ENCODE results near the gene FLII. TPM values are rescaled to one million over a fixed set of nuclear protein-coding genes. Genes with fewer than 3 reads are reported as not detected.

FLII gene
- total RNA-seq, 2 donors from 2014 or later: 232 to 306 TPM

GRCh38 chr17:18250259-18250658 lies 8.3 kb downstream of the FLII start:
- Histone ChIP-seq H3K4me3 (no peak overlapping the region), H3K9me3 (no peaks in the 10 kb centered on the region), H3K36me3 (peaks cover 88% of the 10 kb centered on the region), H3K27me3 (no peaks in the 10 kb centered on the region), H3K4me1 (peaks cover 0 to 27% of the 10 kb centered on the region in 2 donors), H3K27ac (no peak overlapping the region)
- no peak for DNase-seq (ENCODE audit: low spot score)
- TF ChIP-seq CTCF (IDR thresholded peaks at IDR 0.05): no peak

DNA sequence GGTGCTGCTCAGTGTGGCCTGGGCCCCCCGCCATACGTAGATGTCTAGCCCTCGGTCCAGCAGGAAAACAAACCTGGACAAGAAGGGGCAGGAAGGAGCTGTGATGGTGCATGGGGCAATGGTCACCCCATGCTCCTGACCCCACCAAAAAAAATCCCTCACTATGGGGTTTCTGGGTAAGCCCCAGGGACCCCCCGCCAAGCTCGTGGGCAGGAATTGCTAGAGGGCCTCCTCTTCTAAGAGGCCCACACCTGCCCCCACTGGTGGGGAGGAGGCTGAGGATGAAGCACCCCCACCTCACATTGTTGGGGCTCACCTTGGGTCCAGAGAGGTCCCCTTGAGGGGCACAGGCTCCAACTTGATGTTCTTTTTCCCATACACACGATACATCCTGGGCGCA lies 9.7 kb downstream of the FLII start:
- no peak overlapping the region for H3K4me3 ChIP-seq

DNA sequence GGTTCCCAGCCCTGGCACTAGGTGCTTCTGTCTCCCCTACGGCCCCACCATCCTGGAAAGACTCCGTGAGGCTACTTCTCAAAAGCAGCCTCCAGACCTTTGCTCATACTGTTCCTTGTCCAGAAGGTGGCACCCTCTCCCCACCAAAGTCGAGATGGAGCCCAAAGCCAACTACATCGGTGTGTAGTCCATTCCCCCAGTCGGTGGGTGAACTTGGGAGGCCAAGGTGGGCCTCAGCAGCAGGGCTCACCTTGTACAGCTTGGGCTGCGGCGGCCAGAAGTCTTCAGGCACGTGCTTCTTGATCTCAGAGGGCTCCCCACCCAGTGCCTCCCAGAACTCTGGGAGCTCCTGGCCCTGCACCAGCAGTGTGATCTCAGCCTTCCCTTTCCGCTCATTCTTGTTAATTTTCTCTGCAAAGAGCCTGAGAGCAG lies 10.2 kb downstream of the FLII start:
- TF ChIP-seq CTCF (IDR thresholded peaks at IDR 0.05): peak; percentile 33 to 65
- peaks cover 0 to 27% of the 10 kb centered on the region in 2 donors for H3K4me1 ChIP-seq
- DNase-seq (ENCODE audit: low spot score): peak; percentile 78
- peaks cover 82% of the 10 kb centered on the region for H3K36me3 ChIP-seq
- H3K27me3 ChIP-seq: no peaks in the 10 kb centered on the region
- no peaks in the 10 kb centered on the region for H3K9me3 ChIP-seq
- peak overlapping the region; percentile 41 to 50 for H3K27ac ChIP-seq
- no peak overlapping the region for H3K4me3 ChIP-seq

More for the DNA sequence above, 9.7 kb downstream of the FLII start:
- Histone ChIP-seq H3K36me3 (peaks cover 86% of the 10 kb centered on the region), H3K4me1 (peaks cover 0 to 27% of the 10 kb centered on the region in 2 donors), H3K9me3 (no peaks in the 10 kb centered on the region), H3K27me3 (no peaks in the 10 kb centered on the region), H3K27ac (peak overlapping the region; percentile 41 to 50)
- TF ChIP-seq CTCF (IDR thresholded peaks at IDR 0.05): no peak
- DNase-seq (ENCODE audit: low spot score): no peak

DNA sequence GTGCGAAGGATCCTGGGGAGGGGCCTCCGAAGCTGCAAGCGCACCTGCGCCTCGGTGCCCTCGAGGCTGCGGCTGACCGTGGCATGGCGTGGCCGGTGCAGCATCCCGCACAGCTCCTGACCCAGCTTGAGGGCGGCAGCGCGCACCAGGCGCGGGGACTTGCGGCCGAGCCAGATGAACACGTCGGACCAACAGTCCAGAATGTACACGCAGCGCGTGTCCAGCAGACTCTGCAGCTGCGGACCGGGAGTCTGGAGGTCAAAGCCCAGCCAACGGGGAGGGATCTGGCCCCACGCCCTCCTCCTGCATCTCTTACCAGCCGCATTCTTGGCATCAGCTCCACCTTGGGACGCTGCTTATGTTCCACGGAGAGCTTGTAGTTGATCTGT lies 10.9 kb downstream of the FLII start:
- H3K4me3 ChIP-seq: no peak overlapping the region
- peaks cover 75% of the 10 kb centered on the region for H3K36me3 ChIP-seq
- no peaks in the 10 kb centered on the region for H3K9me3 ChIP-seq
- no peak for TF ChIP-seq CTCF (IDR thresholded peaks at IDR 0.05)
- H3K27ac ChIP-seq: peak overlapping the region; percentile 41 to 50
- peaks cover 0 to 27% of the 10 kb centered on the region in 2 donors for H3K4me1 ChIP-seq
- H3K27me3 ChIP-seq: no peaks in the 10 kb centered on the region
- no peak for DNase-seq (ENCODE audit: low spot score)

GRCh38 chr17:18246880-18247612 lies 11.5 kb downstream of the FLII start:
- no peak for TF ChIP-seq CTCF (IDR thresholded peaks at IDR 0.05)
- H3K36me3 ChIP-seq: peaks cover 69% of the 10 kb centered on the region
- H3K27me3 ChIP-seq: no peaks in the 10 kb centered on the region
- no peaks in the 10 kb centered on the region for H3K9me3 ChIP-seq
- DNase-seq (ENCODE audit: low spot score): no peak
- H3K4me1 ChIP-seq: peaks cover 0 to 27% of the 10 kb centered on the region in 2 donors
- no peak overlapping the region for H3K4me3 ChIP-seq
- peak overlapping the region; percentile 41 to 50 for H3K27ac ChIP-seq
